Measurements from ENCODE around the gene BTN2A1.

DNA sequence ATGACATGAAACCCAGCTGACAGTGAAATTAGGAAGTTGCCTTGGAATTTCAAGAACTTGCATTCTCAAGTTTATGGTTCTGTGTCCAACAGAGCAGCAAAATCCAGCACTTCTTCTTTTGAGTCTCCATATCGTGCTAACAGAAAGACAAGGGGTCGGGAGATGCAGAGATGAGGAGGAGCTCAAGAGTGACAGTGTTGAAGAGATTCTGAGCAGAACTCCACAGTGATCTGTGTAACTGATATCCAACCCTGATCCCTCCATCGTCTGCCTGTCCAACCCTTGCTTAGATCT, 21.2 kb downstream of the BTN2A1 start:
- TF ChIP-seq TAF1 (IDR thresholded peaks at IDR 0.05; ENCODE audit: borderline replicate concordance, low read depth, low read length) (no peak), POLR2A (IDR thresholded peaks at IDR 0.05; ENCODE audit: low read depth, low read length) (no peak)
